Urothelium cell line (cell line): ENCODE results near the gene GIN1.
"Not testable (repeated sequence)": the region's sequence is repeated elsewhere in the genome, so short reads cannot be mapped to it uniquely, and the experiment has no call there.

Experiments
- DNase-seq: peaks from one replicate; pipeline ENCODE4 v3.0.0; 2011; ENCODE audit warnings: low spot score, mixed read lengths
- FAIRE-seq: peaks from 2 replicates; lab custom pipeline; 2011; peaks lifted over from hg19 to GRCh38; lab: Jason Lieb, UNC

Gene GIN1

GRCh38 chr5:103119765-103120606 is at the start of gene GIN1, which contains the start of gene PPIP5K2:
TSS of gene GIN1 (minus strand) at chr5:103120138. CDS start at chr5:103108707, 11,431 bp downstream.
TSS of gene PPIP5K2 (plus strand) at chr5:103120301. CDS start at chr5:103129590, 9,289 bp downstream.
- FAIRE-seq: no peak
- peak; percentile 81 for DNase-seq

DNA sequence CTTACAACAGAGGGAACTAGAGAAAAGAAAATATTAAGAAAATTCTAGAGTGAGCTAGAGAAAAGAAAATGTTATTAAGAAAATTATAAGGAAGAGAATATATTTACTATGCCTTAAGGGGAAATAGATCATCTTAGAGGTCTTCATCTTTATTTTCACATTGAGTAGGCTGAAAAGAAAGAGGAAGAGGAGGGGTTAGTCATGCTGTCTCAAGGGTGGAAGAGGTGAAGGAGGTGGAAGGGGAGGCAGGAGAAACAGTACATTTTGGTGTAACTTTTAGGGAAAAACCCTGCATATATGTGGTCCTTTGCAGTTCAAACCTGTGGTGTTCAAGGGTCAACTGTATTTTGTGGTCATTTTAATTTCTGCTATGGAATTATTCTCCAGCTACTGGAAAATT is 46.8 kb upstream of the GIN1 start:
- FAIRE-seq: no peak

GRCh38 chr5:103151156-103151555 is 31.2 kb upstream of the GIN1 start:
- no peak for DNase-seq
- no peak for FAIRE-seq

More for the DNA sequence above, 46.8 kb upstream of the GIN1 start:
- DNase-seq: no peak

GRCh38 chr5:103148213-103148612 is 28.3 kb upstream of the GIN1 start:
- FAIRE-seq (no peak), DNase-seq (no peak)

GRCh38 chr5:103145196-103145595 is 25.3 kb upstream of the GIN1 start:
- FAIRE-seq (no peak), DNase-seq (no peak)

- FAIRE-seq, DNase-seq: not testable (repeated sequence)
These were observed 22.2 kb upstream of the GIN1 start for GRCh38 chr5:103142132-103142531.

DNA sequence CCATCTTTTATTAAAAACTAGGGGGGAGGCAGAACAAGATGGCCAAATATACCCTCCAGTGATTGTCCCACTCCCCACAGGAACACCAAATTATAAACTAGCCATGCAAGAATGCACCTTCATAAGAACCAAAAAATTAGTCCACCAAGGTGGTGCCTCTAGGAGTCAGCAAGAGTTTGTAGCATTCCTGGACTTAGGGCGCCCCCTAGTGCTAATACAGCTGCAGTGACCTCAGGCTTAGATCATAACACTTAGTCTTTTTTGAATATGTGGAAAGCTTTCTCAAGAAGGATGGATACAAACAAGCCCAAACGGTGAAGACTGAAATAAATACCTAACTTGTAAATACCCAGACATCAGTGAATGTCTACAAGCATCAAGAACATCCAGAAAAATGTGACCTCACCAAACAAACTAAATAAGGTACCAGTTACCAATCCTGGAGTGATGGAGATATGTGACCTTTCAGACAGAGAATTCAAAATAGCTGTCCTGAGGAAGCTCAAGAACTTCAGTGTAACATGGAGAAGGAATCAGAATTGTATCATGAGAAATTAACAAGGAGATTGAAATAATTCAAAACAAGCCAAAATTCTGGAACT is 19.4 kb upstream of the GIN1 start:
- DNase-seq (peak; percentile 56), FAIRE-seq (no peak)

GRCh38 chr5:103138202-103138690 is 18.3 kb upstream of the GIN1 start:
- FAIRE-seq: no peak
- DNase-seq: no peak

GRCh38 chr5:103135461-103135860 is 15.5 kb upstream of the GIN1 start:
- FAIRE-seq (no peak), DNase-seq (no peak)

DNA sequence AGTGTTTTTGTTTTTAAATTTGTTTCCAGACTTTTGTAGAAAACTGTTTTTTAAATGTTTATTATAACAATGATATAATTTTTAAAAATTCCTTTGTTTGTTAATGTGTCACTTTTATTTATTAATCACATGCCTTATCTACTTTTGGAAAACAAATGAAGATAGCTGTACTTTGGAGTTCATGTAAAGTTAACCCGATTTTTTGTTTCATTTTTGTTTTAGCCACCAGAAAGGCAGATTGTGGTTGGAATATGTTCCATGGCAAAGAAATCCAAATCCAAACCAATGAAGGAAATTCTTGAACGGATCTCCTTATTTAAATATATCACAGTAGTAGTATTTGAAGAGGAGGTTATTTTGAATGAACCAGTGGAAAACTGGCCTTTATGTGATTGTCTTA is 13.3 kb upstream of the GIN1 start:
- FAIRE-seq (no peak), DNase-seq (no peak)

DNA sequence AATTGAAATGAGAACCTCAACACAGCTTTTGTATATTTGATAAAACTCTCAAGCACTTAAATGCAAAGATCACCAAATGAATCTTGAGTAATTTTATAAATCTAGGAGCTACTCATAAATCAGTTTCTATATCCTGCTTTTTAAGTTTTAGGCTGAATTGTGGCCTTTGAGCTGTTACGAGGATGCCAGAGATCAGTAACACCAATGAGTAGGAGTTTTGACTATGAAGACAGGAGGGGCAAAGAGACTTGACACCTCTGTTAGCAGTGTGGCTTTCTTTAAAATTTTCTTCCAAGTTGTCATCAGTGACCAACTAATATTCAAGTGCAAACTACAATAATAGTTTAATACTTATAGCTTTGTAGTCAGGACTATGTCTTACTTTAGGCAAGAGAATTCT is 12.7 kb upstream of the GIN1 start:
- DNase-seq: no peak
- FAIRE-seq: no peak

GRCh38 chr5:103128202-103128601 is 8.3 kb upstream of the GIN1 start:
- DNase-seq: no peak
- no peak for FAIRE-seq

GRCh38 chr5:103127292-103127817 is 7.4 kb upstream of the GIN1 start:
- FAIRE-seq (no peak), DNase-seq (no peak)

- FAIRE-seq: no peak
- no peak for DNase-seq
These were observed 6.6 kb upstream of the GIN1 start for GRCh38 chr5:103126557-103126956.

DNA sequence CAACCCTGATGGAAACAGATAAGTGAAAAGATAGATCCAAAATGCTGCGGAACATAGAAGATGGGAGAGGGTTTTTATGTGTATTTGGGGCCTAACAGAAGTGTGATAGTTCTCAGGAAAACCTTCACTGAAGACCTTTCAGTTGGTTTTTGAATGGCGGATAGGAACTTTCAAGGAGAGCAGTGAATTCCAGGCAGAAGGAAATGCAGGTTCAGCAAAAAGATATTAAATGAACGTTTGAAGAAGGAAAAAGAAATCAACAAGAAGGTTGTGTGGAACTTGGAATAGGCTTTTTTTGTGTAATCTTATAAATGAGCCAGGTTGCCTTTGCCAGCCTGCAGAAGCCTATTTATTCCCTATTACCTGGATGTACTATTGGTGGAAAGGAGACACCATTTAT is 2.3 kb upstream of the GIN1 start:
- DNase-seq (no peak), FAIRE-seq (no peak)

DNA sequence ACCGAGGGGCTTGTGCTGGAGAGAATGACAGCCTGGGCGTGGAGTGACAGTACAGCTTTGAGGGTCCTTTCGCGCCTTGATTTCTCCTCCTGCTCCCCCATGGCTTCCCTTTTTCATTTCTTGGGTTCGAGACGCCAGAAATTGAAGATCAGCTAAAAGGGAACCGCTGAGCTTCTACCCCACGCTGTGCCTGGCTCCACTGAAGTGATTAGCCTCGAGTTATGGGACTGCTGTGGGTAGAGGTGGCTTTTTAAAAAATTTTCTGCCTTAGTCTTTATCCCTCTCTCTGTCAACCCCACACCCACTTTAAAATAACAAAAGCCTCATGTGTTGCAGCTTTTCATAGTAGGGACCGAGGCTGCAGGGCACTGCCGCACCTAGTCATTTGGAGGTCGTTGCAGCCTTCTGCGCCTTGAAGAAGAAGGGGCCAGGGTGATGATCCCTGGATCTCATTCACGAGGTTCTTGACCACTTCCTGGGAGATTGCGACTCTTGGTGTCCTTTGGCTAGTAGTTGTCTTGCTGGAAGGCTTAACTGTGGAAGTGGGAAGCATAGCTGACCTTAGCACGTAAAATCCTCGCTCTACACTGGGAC is 766 bp upstream of the GIN1 start:
- peak; percentile 6 for DNase-seq
- no peak for FAIRE-seq

GRCh38 chr5:103119070-103119764 is 721 bp downstream of the GIN1 start:
- FAIRE-seq (no peak), DNase-seq (no peak)

DNA sequence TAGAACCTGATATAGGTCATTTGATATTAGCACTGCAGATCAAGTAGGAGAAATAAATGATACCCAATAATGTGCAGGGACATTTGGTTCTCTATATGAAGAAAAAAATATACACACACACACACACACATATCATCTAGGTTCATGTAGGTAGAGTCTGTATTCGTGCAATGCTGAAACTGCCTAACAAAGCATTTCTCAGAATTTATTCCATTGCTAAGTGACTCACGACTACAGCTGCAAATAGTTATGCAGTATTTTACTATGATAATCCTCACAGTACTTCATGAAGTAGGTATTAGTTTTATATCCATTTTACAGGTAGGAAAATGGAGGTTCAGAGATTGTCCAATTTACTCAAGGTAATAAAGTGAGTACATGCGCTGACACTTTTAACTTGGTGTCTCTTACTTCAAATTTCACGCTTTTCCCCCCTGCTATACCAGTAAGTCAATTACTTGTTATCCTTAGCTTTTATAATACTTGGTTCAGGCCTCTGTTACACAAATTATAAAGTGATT is 2.4 kb downstream of the GIN1 start:
- FAIRE-seq (no peak), DNase-seq (no peak)

- no peak for FAIRE-seq
- DNase-seq: no peak
These were observed 5.5 kb downstream of the GIN1 start for GRCh38 chr5:103114440-103114839.

DNA sequence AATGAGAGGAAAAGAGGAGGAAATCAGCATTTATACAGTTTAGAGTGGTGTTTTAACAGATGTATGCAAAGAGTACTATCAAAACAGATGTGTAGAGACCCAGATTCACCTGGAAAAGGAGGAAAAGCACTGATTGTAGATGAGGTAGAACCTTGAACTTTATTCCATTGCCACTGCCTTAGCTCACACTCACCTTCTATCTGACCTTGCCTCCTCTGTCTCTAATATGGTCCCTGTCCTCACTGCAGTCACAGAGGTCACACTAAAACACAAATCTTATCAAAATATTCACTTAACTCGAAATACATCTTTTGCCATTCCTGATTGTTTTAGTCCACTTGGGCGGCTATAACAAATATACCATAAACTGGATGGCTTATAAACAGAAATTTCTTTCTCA is 7.0 kb downstream of the GIN1 start:
- DNase-seq (no peak), FAIRE-seq (no peak)

DNA sequence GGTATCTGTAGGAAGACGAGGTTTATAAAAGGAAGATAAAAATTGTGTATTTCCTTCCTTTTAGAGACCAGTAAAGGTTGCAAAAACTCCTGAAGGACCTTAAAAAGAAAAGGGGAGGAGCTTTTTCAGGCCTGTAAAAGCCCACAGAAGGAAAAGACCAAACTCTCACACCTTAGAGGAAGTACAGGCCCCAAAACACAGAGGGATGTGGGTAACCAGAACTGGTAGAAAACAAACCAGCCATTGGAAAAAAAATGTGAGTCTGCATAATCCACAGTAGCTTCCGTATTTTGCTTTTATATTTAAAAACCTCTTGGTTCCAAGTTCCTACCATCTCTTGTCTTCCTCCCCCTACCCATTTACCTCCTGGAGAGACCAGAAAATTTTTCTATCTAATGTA is 8.5 kb downstream of the GIN1 start:
- FAIRE-seq: no peak
- DNase-seq: no peak
